GM18508 (cell line): Measurements from ENCODE around the gene NLRP5.

Source experiments
- ATAC-seq: cut with Tn5 transposase; IDR thresholded peaks from one replicate; pipeline ENCODE4 v1.9.1; 2021; ENCODE audit warnings: moderate number of reproducible peaks; ENCODE audit not compliant: insufficient read depth, unreplicated experiment

NLRP5 gene

DNA sequence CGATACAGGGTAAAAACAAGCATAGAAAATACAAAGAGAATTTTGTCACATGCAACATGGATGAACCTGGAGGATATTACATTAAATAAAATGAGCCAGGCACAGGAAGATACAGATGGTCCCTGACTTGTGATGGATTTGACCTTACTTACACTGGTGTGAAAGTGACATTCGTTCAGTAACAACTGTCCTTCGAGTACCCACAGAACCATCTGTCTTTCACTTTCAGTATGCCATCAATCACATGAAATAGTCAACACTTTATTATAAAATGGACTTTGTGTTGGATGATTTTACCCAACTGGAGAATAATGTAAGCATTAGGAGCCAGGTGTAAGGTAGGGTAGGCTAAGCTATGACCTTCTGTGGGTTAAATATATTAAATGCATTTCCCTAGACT is 83.1 kb downstream of the NLRP5 start:
- ATAC-seq: no peak

DNA sequence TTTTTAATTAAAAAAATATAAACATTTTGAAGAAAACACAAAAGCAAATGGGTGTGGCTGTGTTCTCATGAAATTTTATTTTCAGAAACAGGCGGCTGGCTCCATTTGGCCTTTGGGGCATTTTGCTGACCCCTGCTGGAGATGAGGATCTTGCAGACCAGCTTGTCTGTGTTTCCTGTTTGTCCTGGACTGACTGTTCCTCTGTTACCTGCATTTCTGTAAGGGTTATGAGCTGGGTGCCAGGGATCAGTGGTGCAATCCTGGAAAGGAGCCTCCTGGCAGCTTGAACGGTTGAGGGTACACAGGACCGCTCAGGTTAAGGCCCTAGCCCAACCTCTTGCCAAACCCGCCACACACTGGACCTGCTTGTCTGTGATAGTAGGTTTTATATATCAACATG is 84.6 kb downstream of the NLRP5 start:
- no peak for ATAC-seq

DNA sequence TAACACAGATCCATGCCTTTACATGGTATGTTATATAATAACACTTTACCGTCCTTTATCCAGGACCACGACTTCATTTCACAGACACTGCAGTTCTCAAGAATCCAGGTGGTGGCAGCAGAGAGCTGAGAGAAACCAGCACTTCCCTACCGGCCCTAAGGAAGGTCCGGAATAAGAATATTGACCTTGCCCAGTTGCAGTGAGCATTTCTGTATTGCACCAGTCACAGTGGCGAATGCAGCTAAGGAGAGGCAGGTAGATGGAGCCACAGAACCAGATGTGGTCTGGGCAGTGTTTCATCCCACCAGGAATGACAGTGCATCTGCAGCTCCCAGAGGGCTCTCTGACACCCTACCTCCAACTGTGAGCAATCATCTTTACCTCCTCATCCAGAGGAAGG is 89.9 kb downstream of the NLRP5 start:
- ATAC-seq: no peak

DNA sequence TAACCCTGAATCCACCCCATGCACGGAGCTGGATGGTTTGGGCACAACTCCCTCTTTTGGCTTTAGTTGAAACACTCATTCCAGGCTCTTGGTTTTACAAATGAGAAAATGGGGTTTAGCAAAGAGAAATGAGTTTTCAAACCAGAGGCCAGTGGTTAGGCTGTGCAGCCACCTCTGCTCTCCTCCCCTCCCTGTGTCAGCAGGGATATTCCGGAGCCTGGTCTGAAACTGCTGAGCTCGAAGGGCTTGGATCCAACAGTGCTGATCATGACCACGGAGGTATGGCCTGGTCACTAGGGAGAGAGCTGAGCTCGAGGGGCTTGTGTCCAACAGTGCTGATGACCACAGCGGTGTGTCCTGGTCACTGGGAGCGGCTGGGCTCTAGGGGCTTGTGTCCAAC is 93.0 kb downstream of the NLRP5 start:
- no peak for ATAC-seq

DNA sequence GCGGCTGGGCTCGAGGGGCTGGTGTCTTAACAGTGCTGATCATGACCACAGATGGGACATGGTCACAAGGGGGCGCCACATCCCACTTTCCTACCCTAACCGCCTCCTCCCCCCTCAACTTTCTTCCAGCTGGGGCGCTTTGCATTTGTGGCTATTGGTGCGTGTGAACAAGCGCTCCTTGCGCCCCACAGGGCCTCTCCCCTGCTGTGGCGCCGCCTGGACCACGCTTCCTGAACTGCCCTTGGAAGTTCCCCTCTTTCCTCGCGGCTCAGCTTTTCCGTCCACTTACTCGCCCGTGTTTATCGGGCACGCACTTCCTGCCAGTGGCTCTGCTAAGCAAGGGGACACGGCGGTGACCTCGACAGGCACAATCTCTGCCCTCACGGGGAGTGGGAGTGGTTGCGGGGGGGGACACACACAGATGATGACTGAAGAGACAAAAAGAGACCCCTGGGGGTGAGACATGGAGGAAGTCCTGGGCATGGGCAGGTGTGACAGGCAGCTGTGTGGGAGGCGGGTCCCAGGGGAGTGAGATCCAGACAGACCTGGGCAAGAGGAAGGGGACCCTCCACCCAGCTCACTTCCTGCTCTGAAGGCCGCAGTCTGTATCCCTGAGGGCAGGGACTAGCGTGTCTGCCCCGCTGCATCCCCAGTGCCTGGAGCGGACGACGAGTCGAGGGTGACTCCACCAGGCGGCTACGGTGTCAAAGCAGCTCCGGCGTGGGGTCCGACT is 94.3 kb downstream of the NLRP5 start:
- ATAC-seq: no peak

DNA sequence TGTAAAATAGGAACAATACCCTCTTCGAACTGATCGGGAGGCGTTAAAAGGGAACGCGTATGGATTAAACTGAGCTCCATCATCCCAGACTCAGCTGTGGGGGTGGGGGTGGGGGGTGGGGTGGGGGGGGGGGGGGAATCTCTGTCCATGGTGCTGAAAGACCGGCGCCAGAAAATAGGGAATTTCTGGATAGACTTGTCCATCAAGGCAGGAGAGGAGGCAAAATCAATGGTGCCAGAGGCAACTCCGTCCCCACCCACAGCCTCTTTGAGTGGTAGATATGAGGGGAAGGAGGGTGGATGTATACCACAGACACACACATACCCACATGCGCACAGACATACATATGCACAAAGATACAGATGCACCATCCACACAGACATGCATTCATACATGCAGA is 97.1 kb downstream of the NLRP5 start:
- no peak for ATAC-seq

DNA sequence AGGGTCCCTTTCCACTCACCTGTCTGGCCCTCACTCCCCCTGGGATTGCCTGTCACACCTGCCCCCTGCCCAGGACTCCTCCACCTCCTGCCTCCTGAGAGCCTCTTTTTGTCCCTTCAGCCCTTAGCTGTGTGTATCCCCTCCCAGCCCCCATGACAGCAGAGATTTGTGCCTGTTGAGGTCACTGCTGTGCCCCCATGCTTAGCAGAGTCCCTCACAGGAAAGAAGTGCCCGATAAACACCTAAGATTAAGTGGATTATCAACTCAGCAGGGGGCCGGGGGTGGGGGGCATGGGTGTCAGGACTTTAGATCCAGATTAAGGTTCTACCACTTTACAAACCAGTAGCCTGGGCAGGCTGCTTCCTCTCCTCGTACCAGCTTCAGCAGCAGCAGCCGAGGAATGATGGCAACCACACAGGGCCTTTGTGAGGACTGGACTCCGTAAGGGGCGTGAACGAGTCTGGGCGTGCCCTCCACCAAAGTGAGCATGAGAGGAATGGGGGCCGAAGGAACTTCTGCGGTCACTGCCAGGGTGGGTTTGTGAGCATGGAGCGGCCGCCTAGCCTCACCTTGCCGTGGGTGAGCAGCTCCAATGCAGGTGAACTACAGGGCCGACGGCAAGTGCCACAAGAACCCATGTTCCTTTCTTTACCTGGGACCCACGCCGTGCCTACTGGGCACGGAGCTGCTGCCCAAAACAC is 98.4 kb downstream of the NLRP5 start:
- ATAC-seq: no peak

DNA sequence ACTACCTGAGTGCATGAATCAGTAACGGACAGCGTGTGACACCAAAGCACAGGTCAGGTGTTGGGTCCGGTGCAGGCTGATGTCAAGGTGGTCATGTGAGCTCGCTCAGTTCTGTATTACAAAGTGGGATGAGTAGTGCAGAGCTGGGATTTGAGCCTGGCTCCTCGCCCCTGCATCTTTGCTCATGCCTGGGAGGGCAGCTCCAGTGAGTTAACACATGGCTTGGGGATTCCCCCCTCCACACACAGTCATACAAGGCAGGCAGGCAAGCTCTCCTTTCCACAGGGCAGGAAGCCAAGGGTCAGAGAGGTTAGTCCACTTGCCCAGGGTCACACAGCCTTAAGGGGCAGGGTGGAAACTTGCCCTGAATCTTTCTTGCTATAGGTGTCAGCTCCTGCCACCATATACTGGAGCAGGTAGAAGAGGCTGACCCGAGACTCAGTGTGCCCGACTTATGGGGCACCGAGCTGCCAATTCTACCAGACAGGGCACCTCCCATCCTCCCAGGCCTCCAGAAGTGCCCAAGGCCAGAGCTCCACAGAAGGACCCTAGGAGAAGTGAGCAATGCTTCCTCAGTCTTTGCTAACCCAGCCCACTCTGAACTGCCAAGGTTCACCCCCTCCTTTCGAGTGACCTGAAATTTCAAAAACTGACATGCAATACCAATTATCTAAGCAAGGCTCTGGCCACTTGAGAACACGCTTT is 99.1 kb downstream of the NLRP5 start:
- ATAC-seq: no peak

DNA sequence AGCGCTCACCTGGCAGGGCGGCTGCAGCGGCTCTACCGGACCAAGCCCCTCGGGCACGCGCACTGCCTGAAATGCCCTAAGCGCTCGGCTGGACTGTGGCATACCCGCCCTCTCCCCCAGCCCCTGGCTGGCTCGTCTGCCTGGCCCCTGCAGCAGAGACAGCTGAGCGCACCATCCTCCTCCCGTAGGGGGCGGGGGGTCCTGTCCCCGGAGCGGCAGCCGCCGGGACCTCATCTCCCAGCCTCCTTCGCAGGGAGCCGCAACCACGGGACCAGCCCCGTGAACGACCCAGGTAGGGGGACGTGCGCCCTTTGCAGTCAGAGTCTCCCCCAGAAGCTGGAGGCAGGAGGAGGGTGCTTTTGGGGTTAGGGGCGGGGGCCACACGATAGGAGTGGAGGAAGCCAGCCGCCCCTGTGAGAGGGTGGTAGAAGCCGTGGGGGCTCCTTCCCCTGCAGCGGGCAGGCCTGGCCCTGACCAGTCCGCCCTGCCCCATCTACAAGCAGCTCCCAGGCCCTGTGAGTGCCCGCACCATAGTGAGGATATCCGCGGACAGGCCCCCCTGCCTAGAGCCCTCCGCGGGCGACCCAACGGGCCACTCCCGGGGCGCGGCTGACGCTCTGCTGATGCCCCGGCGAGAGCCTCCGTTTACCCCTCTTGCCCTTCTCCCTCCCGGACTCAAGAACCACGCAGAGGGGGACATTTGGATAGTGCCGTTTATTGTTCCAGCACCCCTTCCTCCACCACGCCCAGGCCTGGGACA is 100.3 kb downstream of the NLRP5 start:
- ATAC-seq: no peak

DNA sequence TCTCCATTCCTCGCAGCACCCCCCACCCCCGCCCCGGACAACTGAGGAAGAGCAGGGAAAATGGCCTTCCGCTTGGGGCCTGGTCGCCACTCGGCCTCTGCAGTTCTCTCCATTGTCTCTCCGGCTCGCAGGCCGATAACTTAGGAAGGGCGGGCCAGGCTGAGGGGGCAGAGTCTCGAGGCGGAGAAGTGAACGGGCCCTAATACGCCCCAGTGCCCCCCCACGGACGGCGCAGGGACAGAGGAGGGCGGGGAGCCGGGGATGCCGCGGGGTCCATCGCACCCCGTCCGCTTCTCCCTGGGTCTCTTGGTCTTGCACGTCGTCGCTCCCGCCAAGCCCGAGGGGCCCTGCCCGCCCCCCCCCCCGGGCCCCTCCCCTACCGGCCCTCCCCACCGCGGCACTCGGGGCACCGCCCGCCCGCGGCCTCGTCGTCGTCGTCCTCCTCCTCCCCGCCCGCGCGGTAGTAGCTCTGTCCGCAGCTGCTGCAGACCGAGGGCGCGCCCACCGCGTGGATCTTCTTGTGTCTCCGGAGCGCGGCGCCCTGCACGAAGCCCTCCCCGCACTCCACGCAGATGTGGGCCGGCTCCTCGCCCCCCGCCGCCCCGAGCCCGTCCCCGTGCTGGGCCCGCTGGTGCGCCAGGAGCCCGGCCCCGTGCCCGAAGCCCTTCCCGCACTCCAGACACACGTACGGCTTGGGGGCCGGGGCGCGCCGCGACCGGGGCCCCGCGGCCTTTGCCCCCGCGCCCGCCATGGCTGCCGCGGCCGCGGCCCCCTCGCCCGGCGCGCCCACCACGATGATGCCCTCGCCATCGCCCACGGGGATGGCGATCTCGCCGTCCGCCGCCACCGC is 101.3 kb downstream of the NLRP5 start:
- ATAC-seq: no peak

DNA sequence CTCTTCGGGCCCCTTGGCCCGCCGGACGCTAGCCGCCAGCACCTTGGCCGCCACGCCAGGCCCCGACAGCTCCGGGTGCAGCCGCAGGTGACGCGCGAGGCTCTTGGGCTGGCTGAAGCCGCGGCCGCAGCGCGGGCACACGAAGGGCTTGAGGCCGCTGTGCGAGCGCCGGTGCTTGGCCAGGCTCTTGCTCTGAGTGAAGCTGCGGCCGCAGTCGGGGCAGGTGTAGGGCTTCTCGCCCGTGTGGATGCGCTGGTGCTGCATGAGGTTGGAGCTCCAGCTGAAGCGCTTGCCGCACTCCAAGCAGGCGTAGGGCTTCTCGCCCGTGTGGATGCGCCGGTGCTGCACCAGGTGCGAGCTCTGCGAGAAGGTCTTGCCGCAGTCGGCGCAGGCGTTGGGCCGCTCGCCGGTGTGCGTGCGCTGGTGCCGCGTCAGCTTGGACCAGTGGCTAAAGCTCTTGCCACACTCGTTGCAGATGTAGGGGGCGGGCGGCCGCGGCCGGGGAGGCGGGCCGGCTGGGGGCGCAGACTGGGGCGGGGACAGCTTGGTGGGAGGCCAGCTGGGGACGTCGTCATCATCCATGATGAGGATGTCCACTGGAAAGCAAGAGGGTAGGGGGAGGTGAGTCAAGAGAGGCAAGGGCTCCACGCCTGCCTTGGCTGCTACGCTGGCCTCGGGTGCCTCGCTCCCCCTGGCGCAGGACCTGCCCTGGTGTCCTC is 102.1 kb downstream of the NLRP5 start:
- ATAC-seq: no peak

DNA sequence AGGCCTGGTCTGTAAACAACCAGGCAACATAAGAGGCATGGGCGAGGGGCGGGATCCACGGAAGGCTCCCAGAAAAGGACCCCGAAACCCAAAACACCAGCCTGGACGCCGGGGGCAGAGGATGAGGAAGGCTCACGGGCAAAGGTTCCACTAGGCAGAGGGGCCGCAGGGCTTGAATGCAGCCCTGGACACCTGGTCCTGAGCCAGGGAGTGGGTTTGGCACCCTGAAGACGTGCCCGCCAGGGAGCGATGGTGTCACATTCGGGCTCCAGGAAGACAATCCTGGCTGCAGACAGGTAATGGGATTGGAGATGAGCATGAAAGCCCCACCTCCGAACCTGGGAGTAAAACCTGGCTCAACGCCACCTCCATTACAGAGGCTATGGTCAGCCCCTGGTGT is 102.8 kb downstream of the NLRP5 start:
- ATAC-seq: no peak

DNA sequence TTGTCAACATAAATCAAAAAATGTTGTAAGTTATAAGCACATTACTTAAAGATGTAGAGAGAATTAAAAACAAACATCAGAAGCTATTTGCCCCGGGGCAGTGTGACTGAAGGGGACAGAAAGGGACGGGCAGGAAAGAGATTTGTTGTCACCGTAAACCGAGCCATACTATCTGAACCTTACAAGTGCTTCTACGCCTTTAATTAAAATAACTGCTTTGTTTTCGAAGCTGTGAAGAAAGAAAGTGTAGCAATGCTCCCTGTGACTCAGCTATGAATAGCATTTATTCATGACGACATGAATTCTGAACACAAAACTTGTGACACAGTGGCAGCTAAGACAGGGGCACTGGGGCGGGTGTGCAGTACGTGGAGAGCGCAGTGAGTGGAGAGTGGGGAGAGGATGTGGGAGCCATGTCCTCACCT is 104.5 kb downstream of the NLRP5 start:
- no peak for ATAC-seq

DNA sequence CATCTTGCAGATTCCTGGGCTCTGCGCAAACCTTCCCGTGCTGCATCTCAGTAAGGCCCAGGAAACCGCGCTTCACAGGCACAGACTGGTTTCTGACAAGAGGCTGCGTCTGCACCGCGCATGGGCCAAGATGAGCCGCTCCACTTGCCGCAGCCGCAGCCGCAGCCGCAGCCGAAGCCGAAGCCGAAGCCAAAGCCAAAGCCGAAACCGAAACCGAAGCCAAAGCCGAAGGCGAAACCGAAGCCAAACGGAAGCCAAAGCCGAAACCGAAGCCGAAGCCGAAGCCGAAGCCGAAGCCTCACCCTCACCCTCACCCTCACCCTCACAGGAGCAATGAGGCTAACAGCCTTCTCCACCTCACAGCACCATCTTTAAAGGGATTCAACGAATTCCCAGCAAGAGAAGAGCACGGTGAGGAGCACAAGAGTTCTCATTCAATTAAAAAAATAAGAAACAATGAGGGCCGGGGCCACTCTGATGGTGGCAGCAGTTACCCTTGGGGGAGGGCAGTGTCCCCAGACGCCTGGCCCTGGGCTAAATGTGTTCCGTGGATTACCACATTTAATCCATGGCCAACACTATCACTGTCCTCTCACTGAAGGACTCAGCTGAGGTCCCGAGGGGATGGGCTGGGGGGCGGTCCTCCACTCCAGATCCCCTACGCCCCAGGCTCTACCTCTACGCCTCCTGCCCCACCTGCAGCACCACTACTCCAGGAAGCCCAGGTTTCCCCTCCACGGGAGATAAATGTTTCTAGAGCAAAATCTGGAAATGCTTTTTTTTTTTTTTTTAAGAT is 105.4 kb downstream of the NLRP5 start:
- ATAC-seq: no peak

DNA sequence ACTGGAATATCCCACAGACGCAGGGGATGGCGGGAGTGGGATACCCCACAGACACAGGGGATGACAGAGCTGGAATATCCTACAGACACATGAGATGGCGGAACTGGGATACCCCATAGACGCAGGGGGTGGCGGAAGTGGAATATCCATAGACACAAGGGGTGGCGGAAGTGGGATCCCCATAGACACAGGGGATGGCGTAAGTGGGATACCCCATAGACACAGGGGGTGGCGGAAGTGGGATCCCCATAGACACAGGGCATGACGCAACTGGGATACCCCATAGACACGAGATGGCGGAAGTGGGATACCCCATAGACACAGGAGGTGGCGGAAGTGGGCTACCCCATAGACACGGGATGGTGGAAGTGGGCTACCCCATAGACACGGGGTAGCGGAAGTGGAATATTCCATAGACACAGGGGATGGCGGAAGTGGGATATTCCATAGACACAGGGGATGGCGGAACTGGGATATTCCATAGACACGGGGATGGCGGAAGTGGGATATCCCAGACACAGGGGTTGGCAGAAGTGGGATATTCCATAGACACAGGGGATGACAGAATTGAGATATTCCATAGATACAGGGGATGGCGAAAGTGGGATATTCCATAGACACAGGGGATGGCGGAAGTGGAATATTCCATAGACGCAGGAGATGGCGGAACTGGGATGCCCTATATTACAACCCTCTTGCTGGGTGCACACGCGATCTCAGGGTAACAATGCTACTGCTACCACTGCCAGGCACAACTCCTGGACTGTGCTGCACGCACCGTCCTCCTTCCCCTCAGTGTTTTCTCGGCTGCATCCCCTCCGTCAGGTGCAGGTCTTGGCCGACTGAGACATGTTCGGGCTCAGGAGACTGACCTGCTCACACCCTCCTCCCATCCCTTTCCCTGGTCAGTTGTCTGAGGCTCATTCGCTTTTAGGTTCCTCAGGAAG is 106.4 kb downstream of the NLRP5 start:
- no peak for ATAC-seq

DNA sequence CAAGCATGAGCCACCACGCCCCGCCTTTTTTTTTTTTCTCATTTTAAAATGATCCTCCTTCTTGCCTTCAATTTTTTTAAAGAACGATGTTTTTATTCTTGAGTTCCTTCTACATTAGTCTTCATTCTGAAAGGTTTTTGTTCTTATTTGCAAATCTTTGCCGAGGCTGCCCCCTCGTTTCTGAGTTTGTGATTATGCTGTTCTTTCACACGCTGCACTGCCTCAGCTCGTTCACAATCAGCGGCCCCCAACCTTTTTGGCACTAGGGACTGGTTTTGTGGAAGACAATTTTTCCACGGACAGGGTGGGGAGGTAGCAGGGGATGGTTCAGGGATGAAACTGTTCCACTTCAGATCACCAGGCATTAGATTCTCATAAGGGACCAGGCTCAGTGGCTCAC is 107.9 kb downstream of the NLRP5 start:
- no peak for ATAC-seq

DNA sequence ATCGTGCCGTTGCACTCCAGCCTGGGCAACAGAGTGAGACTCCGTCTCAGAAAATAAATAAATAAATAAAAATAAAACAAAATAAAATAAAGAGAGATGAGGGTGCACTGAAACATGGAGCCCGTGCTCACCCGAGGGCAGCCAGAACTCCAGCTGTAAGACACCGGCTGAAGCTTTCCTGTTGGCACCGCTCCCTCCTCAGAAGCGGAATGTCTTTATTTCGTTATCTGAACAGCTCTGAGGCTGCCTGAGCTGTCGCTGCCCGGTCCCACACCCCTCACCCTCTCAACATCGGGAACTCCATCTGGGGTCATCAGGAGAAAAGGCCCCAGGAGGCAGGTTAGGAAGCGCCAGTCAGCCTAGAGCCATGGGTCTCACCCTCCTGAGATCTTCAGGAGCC is 110.1 kb downstream of the NLRP5 start:
- ATAC-seq: no peak
